GM18520 (cell line): ENCODE data around the gene SDHB.

ENCODE experiments used
- ATAC-seq: cut with Tn5 transposase; IDR thresholded peaks from one replicate; pipeline ENCODE4 v1.9.1; 2021; ENCODE audit not compliant: unreplicated experiment

SDHB gene

GRCh38 chr1:16971341-16972188 lies 82.3 kb downstream of the SDHB start:
- ATAC-seq: no peak

GRCh38 chr1:16970132-16970910 lies 83.5 kb downstream of the SDHB start:
- ATAC-seq: no peak

GRCh38 chr1:16969651-16970050 lies 84.2 kb downstream of the SDHB start:
- ATAC-seq: no peak

- ATAC-seq: no peak
These were observed 84.7 kb downstream of the SDHB start for GRCh38 chr1:16969057-16969611.
